CD1c-positive myeloid dendritic cell (primary cell): ENCODE data around the gene PEAK3.

Experiments used
- DNase-seq: peaks from one replicate; pipeline ENCODE4 v3.0.0-alpha.2; 2016; ENCODE audit errors: extremely low spot score

Gene PEAK3

GRCh38 chr19:2315818-2316353 lies 33.9 kb upstream of the PEAK3 start:
- peak; percentile 92 for DNase-seq

- no peak for DNase-seq
Observed at GRCh38 chr19:2315121-2315817, 33.3 kb upstream of the PEAK3 start.

GRCh38 chr19:2312820-2313501 lies 31.0 kb upstream of the PEAK3 start:
- DNase-seq: no peak

- no peak for DNase-seq
Observed at GRCh38 chr19:2311093-2311492, 29.1 kb upstream of the PEAK3 start.

- no peak for DNase-seq
Observed at GRCh38 chr19:2309734-2310362, 27.9 kb upstream of the PEAK3 start.

- no peak for DNase-seq
Observed at GRCh38 chr19:2308114-2308556, 26.2 kb upstream of the PEAK3 start, which contains the start of gene LINGO3. TSS of gene LINGO3 (minus strand) at chr19:2308154. CDS start at chr19:2291776, 16,378 bp downstream.

GRCh38 chr19:2307518-2308012 lies 25.6 kb upstream of the PEAK3 start:
- DNase-seq: no peak

- DNase-seq: no peak
Observed at GRCh38 chr19:2306971-2307370, 25.0 kb upstream of the PEAK3 start.

- no peak for DNase-seq
Observed at GRCh38 chr19:2306281-2306806, 24.4 kb upstream of the PEAK3 start.

- no peak for DNase-seq
Observed at GRCh38 chr19:2305452-2306280, 23.7 kb upstream of the PEAK3 start.

GRCh38 chr19:2303211-2303798 lies 21.3 kb upstream of the PEAK3 start:
- no peak for DNase-seq

- peak; percentile 51 for DNase-seq
Observed at GRCh38 chr19:2302319-2303210, 20.6 kb upstream of the PEAK3 start.

- no peak for DNase-seq
Observed at GRCh38 chr19:2300533-2300932, 18.6 kb upstream of the PEAK3 start.

GRCh38 chr19:2296141-2296540 lies 14.2 kb upstream of the PEAK3 start:
- no peak for DNase-seq

- no peak for DNase-seq
Observed at GRCh38 chr19:2294687-2295335, 12.8 kb upstream of the PEAK3 start.

GRCh38 chr19:2291185-2291751 lies 9.3 kb upstream of the PEAK3 start:
- no peak for DNase-seq

GRCh38 chr19:2290441-2291184 lies 8.6 kb upstream of the PEAK3 start:
- DNase-seq: peak; percentile 43
